T-cell (primary cell): ENCODE data around the gene ADM. TPM values are rescaled to one million over a fixed set of nuclear protein-coding genes. Genes with fewer than 3 reads are reported as not detected.

ENCODE experiments used
- ATAC-seq, 4 experiments: fragments of 200-7000 bp in 3 of 4; fragments of 150-1000 bp in 1 of 4; cut with Tn5 transposase; replicated peaks in 1 of 4; 1 replicate in 3 of 4; 2 replicates in 1 of 4; pipeline ENCODE4 v1.10.0; 2021; ENCODE audit warnings: moderate library complexity in 3 of 4, mild to moderate bottlenecking in 2 of 4, moderate number of reproducible peaks in 1 of 4
- CTCF ChIA-PET, 2 donors: fragments of 300-600 bp; sonication (Branson Sonifier 250); formaldehyde crosslinking; loops; one replicate each; lab custom pipeline; 2022; ENCODE audit warnings: antibody characterized with exemption in 2 of 2; lab: Charles Lee
- POLR2A ChIA-PET, 2 donors: fragments of 300-600 bp; sonication (Branson Sonifier 250); formaldehyde crosslinking; loops; one replicate each; lab custom pipeline; 2022; ENCODE audit warnings: antibody characterized with exemption in 2 of 2; lab: Charles Lee
- DNase-seq, 35 experiments: peaks; one replicate each; pipeline versions ENCODE4 v3.0.0 to v3.0.0-alpha.2; 2013 to 2023
- H3K27ac ChIP-seq: one replicate; pipeline ENCODE4 v1.5.1; 2013; ENCODE audit warnings: low read length
- H3K27me3 ChIP-seq, 2 experiments: replicated peaks in 1 of 2; 1 replicate in 1 of 2; 2 replicates in 1 of 2; pipeline versions ENCODE4 v1.6.1 to v1.7.0; 2013; ENCODE audit warnings: low read length in 1 of 2, mixed read lengths in 1 of 2; ENCODE audit not compliant: control insufficient read depth in 2 of 2, insufficient read depth in 2 of 2; ENCODE audit errors: extremely low read depth in 1 of 2
- H3K36me3 ChIP-seq, 2 donors: 1 replicate in 1 of 2; 2 replicates in 1 of 2; pipeline versions ENCODE4 v1.6.1 to v1.7.0; 2013; ENCODE audit warnings: low read length in 1 of 2; ENCODE audit not compliant: control insufficient read depth in 2 of 2, insufficient read depth in 1 of 2; ENCODE audit errors: extremely low read depth in 1 of 2
- H3K4me1 ChIP-seq, 2 experiments: 1 replicate in 1 of 2; 2 replicates in 1 of 2; pipeline versions ENCODE4 v1.6.1 to v1.7.0; 2013; ENCODE audit warnings: low read length in 2 of 2, mixed read lengths in 1 of 2; ENCODE audit not compliant: insufficient read depth in 2 of 2, control insufficient read depth in 1 of 2; ENCODE audit errors: extremely low read depth in 1 of 2
- H3K4me3 ChIP-seq, 2 donors: 1 replicate in 1 of 2; 2 replicates in 1 of 2; pipeline versions ENCODE4 v1.5.1 to v1.7.0; 2013; ENCODE audit warnings: mild to moderate bottlenecking in 2 of 2, low read length in 1 of 2, moderate library complexity in 1 of 2; ENCODE audit not compliant: control insufficient read depth in 1 of 2; ENCODE audit errors: extremely low read depth in 1 of 2
- H3K9me3 ChIP-seq: 2 replicates; pipeline ENCODE4 v1.7.0; 2013
- H3K27ac Mint-ChIP-seq, 2 donors: one replicate each; pipeline ENCODE4 v1.8.0; 2020 to 2021; ENCODE audit warnings: mild to moderate bottlenecking in 2 of 2, mixed read lengths in 2 of 2
- H3K27me3 Mint-ChIP-seq, 2 donors: one replicate each; pipeline ENCODE4 v1.8.0; 2021 to 2022; ENCODE audit warnings: mixed read lengths in 2 of 2
- H3K36me3 Mint-ChIP-seq: one replicate; pipeline ENCODE4 v1.8.0; 2021; ENCODE audit warnings: mixed read lengths
- H3K4me1 Mint-ChIP-seq, 3 donors: one replicate each; pipeline ENCODE4 v1.8.0; 2020 to 2022; ENCODE audit warnings: mixed read lengths in 3 of 3, mild to moderate bottlenecking in 1 of 3
- H3K4me3 Mint-ChIP-seq, 3 donors: one replicate each; pipeline ENCODE4 v1.8.0; 2020 to 2022; ENCODE audit warnings: mild to moderate bottlenecking in 3 of 3, mixed read lengths in 3 of 3, moderate library complexity in 3 of 3
- H3K9me3 Mint-ChIP-seq, 3 donors: one replicate each; pipeline ENCODE4 v1.8.0; 2020 to 2022; ENCODE audit warnings: mixed read lengths in 3 of 3
- WGBS: methylation state at CpG from one replicate; pipeline ENCODE4 v1.1.5; 2013; ENCODE audit warnings: missing lambda C conversion rate; ENCODE audit not compliant: insufficient coverage; 5-methylcytosine and 5-hydroxymethylcytosine counted together
- total RNA-seq, 35 experiments: library from RNA in 6 of 35; stranded (reverse) in 6 of 35; fragments of 120-200 nt in 1 of 35; gene quantifications; one replicate each; pipeline versions ENCODE4 v1.2.1 to v1.2.4 and lab custom pipeline; 2013 to 2026

ADM gene
- total RNA-seq, 5 donors from 2014 or later (not counting 1 experiment from before 2014, with no cell fraction given), result 0.37 to 1.2 (median 0.64) TPM; not detected in 1

- CTCF ChIA-PET, result interaction anchor here in 1 of 2 donors (0.7 kb wide), 1 partner anchor 1039 kb away, joined by 5 read pairs; no protein-coding TSS in a partner anchor
- no peak overlapping the region for H3K27ac Mint-ChIP-seq
- H3K4me3 ChIP-seq, result no peak overlapping the region
- ATAC-seq (no peak), DNase-seq (no peak)
- no CpG with 5 or more reads among the region's 2 CpGs for WGBS
- no peak overlapping the region for H3K4me3 Mint-ChIP-seq
- POLR2A ChIA-PET, result no interaction called here
- no peaks in the 10 kb centered on the region for H3K9me3 ChIP-seq
- H3K9me3 Mint-ChIP-seq, result no peaks in the 10 kb centered on the region
- no peaks in the 10 kb centered on the region for H3K36me3 Mint-ChIP-seq
- H3K36me3 ChIP-seq, result no peaks in the 10 kb centered on the region
- H3K27me3 Mint-ChIP-seq, result peaks cover 9 to 13% of the 10 kb centered on the region in 2 donors
- H3K27me3 ChIP-seq, result peaks cover 0 to 2% of the 10 kb centered on the region in 2 experiments
- H3K4me1 Mint-ChIP-seq, result no peaks in the 10 kb centered on the region
- no peak overlapping the region for H3K27ac ChIP-seq
- no peaks in the 10 kb centered on the region for H3K4me1 ChIP-seq
Observed at GRCh38 chr11:10329935-10330334, 25.1 kb downstream of the ADM start.

GRCh38 chr11:10331548-10332289 lies 26.8 kb downstream of the ADM start:
- H3K27me3 ChIP-seq, result peaks cover 0 to 5% of the 10 kb centered on the region in 2 experiments
- H3K36me3 ChIP-seq, result no peaks in the 10 kb centered on the region
- H3K4me3 Mint-ChIP-seq, result no peak overlapping the region
- H3K36me3 Mint-ChIP-seq, result no peaks in the 10 kb centered on the region
- H3K4me1 ChIP-seq, result no peaks in the 10 kb centered on the region
- WGBS, result 92% methylated on average over 3 of the region's 6 CpGs
- no peaks in the 10 kb centered on the region for H3K9me3 ChIP-seq
- ChIA-PET POLR2A (no interaction called here), CTCF (no interaction called here)
- DNase-seq, result no peak
- ATAC-seq, result no peak
- H3K27ac Mint-ChIP-seq, result no peak overlapping the region
- H3K4me3 ChIP-seq, result no peak overlapping the region
- no peak overlapping the region for H3K27ac ChIP-seq
- H3K4me1 Mint-ChIP-seq, result no peaks in the 10 kb centered on the region
- no peaks in the 10 kb centered on the region for H3K9me3 Mint-ChIP-seq
- peaks cover 13 to 14% of the 10 kb centered on the region in 2 donors for H3K27me3 Mint-ChIP-seq

- peaks cover 15 to 16% of the 10 kb centered on the region in 2 donors for H3K27me3 Mint-ChIP-seq
- peaks cover 0 to 5% of the 10 kb centered on the region in 2 experiments for H3K27me3 ChIP-seq
- H3K4me3 Mint-ChIP-seq, result no peak overlapping the region
- ChIA-PET CTCF (interaction anchor here in 1 of 2 donors (1.0 kb wide), 1 partner anchor 10 kb away, joined by 3 read pairs; no protein-coding TSS in a partner anchor), POLR2A (no interaction called here)
- WGBS, result 100% methylated on average over 1 of the region's 1 CpG
- no peak overlapping the region for H3K27ac Mint-ChIP-seq
- H3K4me1 Mint-ChIP-seq, result no peaks in the 10 kb centered on the region
- no peaks in the 10 kb centered on the region for H3K9me3 Mint-ChIP-seq
- DNase-seq, result no peak
- no peaks in the 10 kb centered on the region for H3K36me3 Mint-ChIP-seq
- no peak overlapping the region for H3K4me3 ChIP-seq
- no peak for ATAC-seq
- H3K27ac ChIP-seq, result no peak overlapping the region
- H3K36me3 ChIP-seq, result no peaks in the 10 kb centered on the region
- H3K4me1 ChIP-seq, result no peaks in the 10 kb centered on the region
- no peaks in the 10 kb centered on the region for H3K9me3 ChIP-seq
Observed at GRCh38 chr11:10333490-10333889, 28.6 kb downstream of the ADM start.

GRCh38 chr11:10338287-10338686 lies 33.4 kb downstream of the ADM start:
- POLR2A ChIA-PET, result no interaction called here
- no peaks in the 10 kb centered on the region for H3K36me3 ChIP-seq
- H3K9me3 Mint-ChIP-seq, result no peaks in the 10 kb centered on the region
- H3K27me3 Mint-ChIP-seq, result peaks cover 19 to 20% of the 10 kb centered on the region in 2 donors
- H3K4me3 Mint-ChIP-seq, result no peak overlapping the region
- ATAC-seq (no peak), DNase-seq (no peak)
- H3K36me3 Mint-ChIP-seq, result no peaks in the 10 kb centered on the region
- no peak overlapping the region for H3K4me3 ChIP-seq
- CTCF ChIA-PET, result no interaction called here
- no peaks in the 10 kb centered on the region for H3K4me1 ChIP-seq
- no peaks in the 10 kb centered on the region for H3K9me3 ChIP-seq
- H3K4me1 Mint-ChIP-seq, result no peaks in the 10 kb centered on the region
- H3K27ac ChIP-seq, result no peak overlapping the region
- H3K27me3 ChIP-seq, result peaks cover 0 to 11% of the 10 kb centered on the region in 2 experiments
- no peak overlapping the region for H3K27ac Mint-ChIP-seq

GRCh38 chr11:10348650-10349280 lies 43.9 kb downstream of the ADM start:
- DNase-seq (no peak), ATAC-seq (no peak)
- Mint-ChIP-seq H3K27ac (no peak overlapping the region), H3K4me3 (no peak overlapping the region), H3K27me3 (peaks cover 0 to 6% of the 10 kb centered on the region in 2 donors), H3K9me3 (no peaks in the 10 kb centered on the region), H3K4me1 (no peaks in the 10 kb centered on the region), H3K36me3 (no peaks in the 10 kb centered on the region)
- Histone ChIP-seq H3K27ac (no peak overlapping the region), H3K36me3 (no peaks in the 10 kb centered on the region), H3K9me3 (no peaks in the 10 kb centered on the region), H3K4me3 (no peak overlapping the region), H3K4me1 (no peaks in the 10 kb centered on the region), H3K27me3 (no peaks in the 10 kb centered on the region)
- CTCF ChIA-PET, result no interaction called here
- POLR2A ChIA-PET, result no interaction called here
- no CpG with 5 or more reads among the region's 4 CpGs for WGBS

- Mint-ChIP-seq H3K27ac (no peak overlapping the region), H3K9me3 (no peaks in the 10 kb centered on the region), H3K27me3 (peaks cover 3 to 7% of the 10 kb centered on the region in 2 donors), H3K4me3 (no peak overlapping the region), H3K36me3 (no peaks in the 10 kb centered on the region), H3K4me1 (no peaks in the 10 kb centered on the region)
- no peaks in the 10 kb centered on the region for H3K36me3 ChIP-seq
- no peak overlapping the region for H3K27ac ChIP-seq
- H3K4me3 ChIP-seq, result no peak overlapping the region
- no peaks in the 10 kb centered on the region for H3K4me1 ChIP-seq
- DNase-seq, result no peak
- no peaks in the 10 kb centered on the region for H3K9me3 ChIP-seq
- CTCF ChIA-PET, result no interaction called here
- ATAC-seq, result no peak
- no peaks in the 10 kb centered on the region for H3K27me3 ChIP-seq
- POLR2A ChIA-PET, result no interaction called here
Observed at GRCh38 chr11:10349281-10349665, 44.4 kb downstream of the ADM start.
